A549 (cell line): Measurements from ENCODE around the gene CACNA1D. TPM values are rescaled to one million over a fixed set of nuclear protein-coding genes. Genes with fewer than 3 reads are reported as not detected.

Experiments
- ATAC-seq, 2 experiments: fragments of 200-7000 bp in 1 of 2; fragments of >200 bp in 1 of 2; cut with Nextera tagmentation in 1 of 2; cut with Tn5 transposase in 1 of 2; 3 replicates each; pipeline versions ENCODE4 v1.8.0 to v1.9.1; 2018 to 2020; ENCODE audit warnings: mild to moderate bottlenecking in 1 of 2, moderate library complexity in 1 of 2
- CTCF ChIA-PET: fragments of 300-600 bp; sonication (Branson Sonifier 250); formaldehyde crosslinking; extraction: SDS; loops from one replicate; lab custom pipeline; 2021; ENCODE audit warnings: antibody characterized with exemption, inconsistent platforms; lab: Yijun Ruan, JAX
- POLR2A ChIA-PET: fragments of 350-600 bp; formaldehyde crosslinking; extraction: SDS; loops from one replicate; lab custom pipeline; 2021; ENCODE audit warnings: antibody characterized with exemption, inconsistent platforms; lab: Yijun Ruan, JAX
- DNase-seq, 2 experiments: peaks; one replicate each; pipeline versions ENCODE4 v3.0.0 to v3.0.0-alpha.2; 2011 to 2016; ENCODE audit warnings: low read depth in 1 of 2, low spot score in 1 of 2
- FAIRE-seq: peaks from 2 replicates; lab custom pipeline; 2011; peaks lifted over from hg19 to GRCh38; lab: Jason Lieb, UNC
- H3K27ac ChIP-seq, 2 experiments: fragments of >200 bp; sonication (Bioruptor Twin); formaldehyde crosslinking; 3 replicates each; pipeline ENCODE4 v1.5.1; 2016 to 2017
- H3K4me1 ChIP-seq: fragments of >200 bp; sonication (Bioruptor Twin); formaldehyde crosslinking; 3 replicates; pipeline ENCODE4 v1.6.1; 2016
- H3K4me2 ChIP-seq: fragments of >200 bp; sonication (Bioruptor Twin); formaldehyde crosslinking; 3 replicates; pipeline ENCODE4 v1.6.1; 2016
- H3K4me3 ChIP-seq: fragments of >200 bp; sonication (Bioruptor Twin); formaldehyde crosslinking; 3 replicates; pipeline ENCODE4 v1.5.1; 2016
- H3K9me3 ChIP-seq: fragments of >200 bp; sonication (Bioruptor Twin); formaldehyde crosslinking; 3 replicates; pipeline ENCODE4 v1.6.1; 2016
- BHLHE40 ChIP-seq: IDR thresholded peaks from 2 replicates; pipeline ENCODE4 v1.6.1; 2012; ENCODE audit warnings: low read depth, low read length, inconsistent platforms
- CEBPB ChIP-seq, 2 experiments: fragments of >200 bp in 1 of 2; sonication (Bioruptor Twin) in 1 of 2; formaldehyde crosslinking in 1 of 2; IDR thresholded peaks; 2 replicates each; pipeline ENCODE4 v1.6.1; 2012 to 2016
- CHD2 ChIP-seq: fragments of 150-350 bp; IDR thresholded peaks from 2 replicates; pipeline ENCODE4 v1.6.1; 2014; ENCODE audit warnings: low read length; ENCODE audit not compliant: partially characterized antibody
- CHD4 ChIP-seq: fragments of 200-600 bp; sonication (generic); IDR thresholded peaks from 2 replicates; pipeline ENCODE4 v1.6.1; 2016; ENCODE audit warnings: antibody characterized with exemption, mild to moderate bottlenecking, borderline replicate concordance
- EHMT2 ChIP-seq: fragments of 200-600 bp; sonication (generic); IDR thresholded peaks from 2 replicates; pipeline ENCODE4 v1.6.1; 2016; ENCODE audit warnings: antibody characterized with exemption, low read depth, mild to moderate bottlenecking, moderate library complexity
- FOSL2 ChIP-seq, 2 experiments: fragments of 450-650 bp in 1 of 2; fragments of >200 bp in 1 of 2; sonication (Bioruptor Twin) in 1 of 2; formaldehyde crosslinking; IDR thresholded peaks; 2 replicates each; pipeline versions ENCODE4 v1.5.0 to v1.6.1; 2016 to 2020; ENCODE audit warnings: mild to moderate bottlenecking in 1 of 2, moderate library complexity in 1 of 2
- FOXS1 ChIP-seq: fragments of 250-450 bp; sonication (Bioruptor Pico); IDR thresholded peaks from 2 replicates; pipeline ENCODE4 v1.5.0; 2020; ENCODE audit warnings: mild to moderate bottlenecking, moderate library complexity
- GATA3 ChIP-seq: IDR thresholded peaks from 2 replicates; pipeline ENCODE4 v1.6.1; 2012; ENCODE audit warnings: borderline replicate concordance
- HEYL ChIP-seq: fragments of 250-450 bp; sonication (Bioruptor Pico); IDR thresholded peaks from 2 replicates; pipeline ENCODE4 v1.8.0; 2021; ENCODE audit warnings: mild to moderate bottlenecking, moderate library complexity
- HOXA7 ChIP-seq: fragments of 250-450 bp; sonication (Bioruptor Pico); IDR thresholded peaks from 2 replicates; pipeline ENCODE4 v1.5.0; 2020; ENCODE audit warnings: mild to moderate bottlenecking, moderate library complexity
- KDM1A ChIP-seq: fragments of 200-600 bp; sonication (generic); IDR thresholded peaks from 2 replicates; pipeline ENCODE4 v1.6.1; 2016; ENCODE audit warnings: low read depth, mild to moderate bottlenecking
- KDM5A ChIP-seq: fragments of 200-600 bp; sonication (generic); IDR thresholded peaks from 2 replicates; pipeline ENCODE4 v1.6.1; 2016; ENCODE audit warnings: antibody characterized with exemption, mild to moderate bottlenecking
- MAFK ChIP-seq: fragments of 450-650 bp; IDR thresholded peaks from 2 replicates; pipeline ENCODE4 v1.6.1; 2014; ENCODE audit not compliant: partially characterized antibody
- NR3C1 ChIP-seq: fragments of >200 bp; sonication (Bioruptor Twin); formaldehyde crosslinking; IDR thresholded peaks from 3 replicates; pipeline ENCODE4 v1.6.1; 2017
- PHF8 ChIP-seq: fragments of 200-600 bp; sonication (generic); IDR thresholded peaks from 2 replicates; pipeline ENCODE4 v1.6.1; 2016; ENCODE audit warnings: low read depth, mild to moderate bottlenecking, antibody characterized with exemption, moderate library complexity, borderline replicate concordance
- POLR2A ChIP-seq: IDR thresholded peaks from 2 replicates; pipeline ENCODE4 v1.6.1; 2012; ENCODE audit warnings: mild to moderate bottlenecking, low read length
- RARB ChIP-seq: fragments of 250-450 bp; sonication (Bioruptor Pico); IDR thresholded peaks from 2 replicates; pipeline ENCODE4 v1.8.0; 2021; ENCODE audit warnings: mild to moderate bottlenecking, moderate library complexity
- RFX5 ChIP-seq: fragments of 450-650 bp; IDR thresholded peaks from 2 replicates; pipeline ENCODE4 v1.7.1; 2014; ENCODE audit warnings: antibody characterized with exemption, mild to moderate bottlenecking, moderate library complexity
- SMC3 ChIP-seq: fragments of >200 bp; sonication (Bioruptor Twin); formaldehyde crosslinking; IDR thresholded peaks from 3 replicates; pipeline ENCODE4 v1.6.1; 2018; ENCODE audit warnings: inconsistent platforms
- TFCP2L1 ChIP-seq: fragments of 250-450 bp; sonication (Bioruptor Pico); IDR thresholded peaks from 2 replicates; pipeline ENCODE4 v1.5.0; 2021; ENCODE audit warnings: mild to moderate bottlenecking
- TP53 ChIP-seq: fragments of 250-450 bp; sonication (Bioruptor Pico); IDR thresholded peaks from 2 replicates; pipeline ENCODE4 v1.5.0; 2021; ENCODE audit warnings: mild to moderate bottlenecking, moderate library complexity
- ZNF302 ChIP-seq: fragments of 250-450 bp; sonication (Bioruptor Pico); IDR thresholded peaks from 2 replicates; pipeline ENCODE4 v1.9.0; 2021; ENCODE audit warnings: inconsistent platforms, mild to moderate bottlenecking, moderate library complexity
- ZSCAN20 ChIP-seq: fragments of 250-450 bp; sonication (Bioruptor Pico); IDR thresholded peaks from 2 replicates; pipeline ENCODE4 v1.8.0; 2022; ENCODE audit warnings: mild to moderate bottlenecking, moderate library complexity
- WGBS: methylation state at CpG from one replicate; pipeline ENCODE4 v1.1.6; 2017; ENCODE audit errors: missing lambda C conversion rate; 5-methylcytosine and 5-hydroxymethylcytosine counted together
- polyA plus RNA-seq, 4 experiments: library from polyadenylated mRNA; depleted of rRNA in 3 of 4; stranded (reverse); fragments of >200 nt; fragmentation: RNase III in 1 of 4; extraction: RNeasy Plus Mini Kit Qiagen cat#74134 plus additional on column Dnase treatment in 1 of 4; gene quantifications; 2 replicates in 3 of 4; 3 replicates in 1 of 4; pipeline ENCODE4 v1.2.3, GENCODE V29; 2011 to 2017
- TF ChIP-seq, protein P1 (sequence below): fragments of >200 bp; sonication (Bioruptor Twin); formaldehyde crosslinking; IDR thresholded peaks from 3 replicates; pipeline ENCODE4 v1.6.1; 2016
- TF ChIP-seq, protein P2 (sequence below): IDR thresholded peaks from 2 replicates; pipeline ENCODE4 v1.6.1; 2012
- TF ChIP-seq, protein P3 (sequence below): fragments of >200 bp; sonication (Bioruptor Twin); formaldehyde crosslinking; IDR thresholded peaks from 2 replicates; pipeline ENCODE4 v1.6.1; 2016
- TF ChIP-seq, protein P4 (sequence below): fragments of 200-600 bp; sonication (generic); IDR thresholded peaks from 2 replicates; pipeline ENCODE4 v1.6.1; 2016; ENCODE audit warnings: antibody characterized with exemption, mild to moderate bottlenecking, moderate library complexity
- TF ChIP-seq, protein P5 (sequence below): fragments of 450-650 bp; IDR thresholded peaks from 2 replicates; pipeline ENCODE4 v1.6.1; 2014; ENCODE audit warnings: antibody characterized with exemption
- TF ChIP-seq, protein P6 (sequence below): fragments of 250-450 bp; sonication (Bioruptor Pico); IDR thresholded peaks from 2 replicates; pipeline ENCODE4 v1.5.0; 2020; ENCODE audit warnings: low read depth, mild to moderate bottlenecking, moderate library complexity

Gene CACNA1D
- polyA plus RNA-seq, 2 of the 4 experiments (the other 2 are of a cell fraction), result 1.1 to 10.7 TPM

DNA sequence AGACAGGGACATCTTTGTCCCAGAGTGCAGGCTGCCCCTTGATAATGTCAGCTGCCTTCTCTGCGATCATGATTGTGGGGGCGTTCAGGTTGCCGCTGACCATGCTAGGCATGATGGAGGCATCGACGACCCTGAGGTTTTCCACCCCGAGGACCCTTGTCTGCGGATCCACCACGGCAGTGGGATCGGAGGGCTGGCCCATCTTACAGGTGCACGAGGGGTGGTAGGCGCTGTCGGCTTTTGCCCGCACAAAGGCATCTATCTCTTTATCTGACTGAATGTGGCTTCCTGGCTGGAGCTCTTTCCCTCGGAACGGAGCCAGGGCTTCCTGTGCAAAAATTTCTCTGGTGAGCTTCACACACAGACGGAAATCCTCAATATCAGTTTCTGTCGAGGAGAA is 323.4 kb downstream of the CACNA1D start:
- ATAC-seq, result no peak
- WGBS, result 90% methylated on average over 10 of the region's 17 CpGs
- ChIA-PET CTCF (no interaction called here), POLR2A (no interaction called here)
- Histone ChIP-seq H3K9me3 (no peaks in the 10 kb centered on the region), H3K4me1 (no peaks in the 10 kb centered on the region), H3K27ac (no peak overlapping the region), H3K4me2 (no peak overlapping the region), H3K4me3 (no peak overlapping the region)
- no peak for FAIRE-seq
- TF ChIP-seq TP53 (no peak), RARB (CRISPR knock-in tag) (no peak), MAFK (no peak), KDM1A (no peak), TFCP2L1 (no peak), ZNF302 (CRISPR knock-in tag) (no peak), POLR2A (no peak), HOXA7 (CRISPR knock-in tag) (no peak), EHMT2 (no peak), CHD4 (no peak), CEBPB (IDR thresholded peaks at IDR 0.05) (no peak), ZSCAN20 (no peak), PHF8 (no peak), RFX5 (no peak)
- TF ChIP-seq, protein P1, sequence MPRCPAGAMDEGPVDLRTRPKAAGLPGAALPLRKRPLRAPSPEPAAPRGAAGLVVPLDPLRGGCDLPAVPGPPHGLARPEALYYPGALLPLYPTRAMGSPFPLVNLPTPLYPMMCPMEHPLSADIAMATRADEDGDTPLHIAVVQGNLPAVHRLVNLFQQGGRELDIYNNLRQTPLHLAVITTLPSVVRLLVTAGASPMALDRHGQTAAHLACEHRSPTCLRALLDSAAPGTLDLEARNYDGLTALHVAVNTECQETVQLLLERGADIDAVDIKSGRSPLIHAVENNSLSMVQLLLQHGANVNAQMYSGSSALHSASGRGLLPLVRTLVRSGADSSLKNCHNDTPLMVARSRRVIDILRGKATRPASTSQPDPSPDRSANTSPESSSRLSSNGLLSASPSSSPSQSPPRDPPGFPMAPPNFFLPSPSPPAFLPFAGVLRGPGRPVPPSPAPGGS, result no peak
- TF ChIP-seq, protein P2, sequence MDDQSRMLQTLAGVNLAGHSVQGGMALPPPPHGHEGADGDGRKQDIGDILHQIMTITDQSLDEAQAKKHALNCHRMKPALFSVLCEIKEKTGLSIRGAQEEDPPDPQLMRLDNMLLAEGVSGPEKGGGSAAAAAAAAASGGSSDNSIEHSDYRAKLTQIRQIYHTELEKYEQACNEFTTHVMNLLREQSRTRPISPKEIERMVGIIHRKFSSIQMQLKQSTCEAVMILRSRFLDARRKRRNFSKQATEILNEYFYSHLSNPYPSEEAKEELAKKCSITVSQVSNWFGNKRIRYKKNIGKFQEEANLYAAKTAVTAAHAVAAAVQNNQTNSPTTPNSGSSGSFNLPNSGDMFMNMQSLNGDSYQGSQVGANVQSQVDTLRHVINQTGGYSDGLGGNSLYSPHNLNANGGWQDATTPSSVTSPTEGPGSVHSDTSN, result no peak
- TF ChIP-seq, protein P3, sequence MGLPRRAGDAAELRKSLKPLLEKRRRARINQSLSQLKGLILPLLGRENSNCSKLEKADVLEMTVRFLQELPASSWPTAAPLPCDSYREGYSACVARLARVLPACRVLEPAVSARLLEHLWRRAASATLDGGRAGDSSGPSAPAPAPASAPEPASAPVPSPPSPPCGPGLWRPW, result no peak
- DNase-seq, result no peak

DNA sequence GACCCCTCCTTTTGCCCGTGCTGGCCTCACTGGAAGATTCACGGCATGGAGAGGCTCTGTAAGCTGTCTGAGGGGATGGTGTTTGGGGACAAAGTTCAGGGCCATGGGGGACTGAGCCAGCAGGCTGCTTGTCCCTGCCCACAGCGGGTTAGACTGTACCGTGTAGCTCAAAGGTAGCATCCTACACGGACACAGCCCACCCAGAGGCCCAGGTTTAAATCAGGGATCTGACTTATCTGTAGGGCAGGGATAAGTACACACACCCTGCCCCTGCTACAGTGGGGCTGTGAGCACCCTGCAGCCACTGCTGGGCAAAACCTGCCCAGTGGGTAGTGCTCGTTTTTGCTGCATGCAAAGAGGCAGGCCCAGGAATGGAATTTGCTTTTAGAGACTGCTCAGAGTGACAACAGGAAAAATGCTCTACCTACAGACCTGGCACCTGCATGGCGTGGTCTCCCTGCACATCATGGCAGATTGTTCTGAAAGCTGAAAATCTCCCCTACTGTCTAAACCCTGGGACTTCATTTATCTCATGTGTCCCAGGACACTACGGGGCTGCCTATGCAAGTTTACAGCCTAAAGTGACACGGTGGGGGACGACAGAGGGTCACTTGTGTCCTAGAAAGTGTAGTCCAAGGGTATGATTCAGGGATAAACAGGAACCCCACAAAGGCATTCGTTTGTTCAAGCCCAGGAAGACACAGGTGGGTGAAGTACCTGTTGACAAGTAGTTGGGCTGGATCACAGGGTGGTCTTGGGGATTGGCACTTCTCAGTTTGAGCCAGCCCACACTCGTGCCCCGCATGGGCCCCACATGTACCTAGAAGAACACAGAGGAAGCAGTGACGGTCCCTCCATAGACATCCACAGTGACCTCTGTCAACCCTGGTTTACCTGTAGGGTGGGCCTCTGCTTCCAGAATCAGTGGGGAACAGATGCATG is 324.1 kb downstream of the CACNA1D start:
- no peaks in the 10 kb centered on the region for H3K4me1 ChIP-seq
- CTCF ChIA-PET, result no interaction called here
- DNase-seq, result no peak
- FAIRE-seq, result no peak
- no peak overlapping the region for H3K27ac ChIP-seq
- H3K4me2 ChIP-seq, result no peak overlapping the region
- no peak overlapping the region for H3K4me3 ChIP-seq
- no peaks in the 10 kb centered on the region for H3K9me3 ChIP-seq
- no peak for ATAC-seq
- POLR2A ChIA-PET, result no interaction called here
- 75% methylated on average over 10 of the region's 14 CpGs for WGBS
- TF ChIP-seq RFX5 (no peak), GATA3 (no peak), FOXS1 (no peak), NR3C1 (no peak), HEYL (no peak), PHF8 (no peak), ZNF302 (CRISPR knock-in tag) (no peak), KDM5A (no peak), SMC3 (no peak), CHD2 (no peak), RARB (CRISPR knock-in tag) (no peak), FOSL2 (IDR thresholded peaks at IDR 0.05) (no peak), FOSL2 (CRISPR knock-in tag; IDR thresholded peaks at IDR 0.05) (no peak), BHLHE40 (no peak)
- TF ChIP-seq, protein P4, sequence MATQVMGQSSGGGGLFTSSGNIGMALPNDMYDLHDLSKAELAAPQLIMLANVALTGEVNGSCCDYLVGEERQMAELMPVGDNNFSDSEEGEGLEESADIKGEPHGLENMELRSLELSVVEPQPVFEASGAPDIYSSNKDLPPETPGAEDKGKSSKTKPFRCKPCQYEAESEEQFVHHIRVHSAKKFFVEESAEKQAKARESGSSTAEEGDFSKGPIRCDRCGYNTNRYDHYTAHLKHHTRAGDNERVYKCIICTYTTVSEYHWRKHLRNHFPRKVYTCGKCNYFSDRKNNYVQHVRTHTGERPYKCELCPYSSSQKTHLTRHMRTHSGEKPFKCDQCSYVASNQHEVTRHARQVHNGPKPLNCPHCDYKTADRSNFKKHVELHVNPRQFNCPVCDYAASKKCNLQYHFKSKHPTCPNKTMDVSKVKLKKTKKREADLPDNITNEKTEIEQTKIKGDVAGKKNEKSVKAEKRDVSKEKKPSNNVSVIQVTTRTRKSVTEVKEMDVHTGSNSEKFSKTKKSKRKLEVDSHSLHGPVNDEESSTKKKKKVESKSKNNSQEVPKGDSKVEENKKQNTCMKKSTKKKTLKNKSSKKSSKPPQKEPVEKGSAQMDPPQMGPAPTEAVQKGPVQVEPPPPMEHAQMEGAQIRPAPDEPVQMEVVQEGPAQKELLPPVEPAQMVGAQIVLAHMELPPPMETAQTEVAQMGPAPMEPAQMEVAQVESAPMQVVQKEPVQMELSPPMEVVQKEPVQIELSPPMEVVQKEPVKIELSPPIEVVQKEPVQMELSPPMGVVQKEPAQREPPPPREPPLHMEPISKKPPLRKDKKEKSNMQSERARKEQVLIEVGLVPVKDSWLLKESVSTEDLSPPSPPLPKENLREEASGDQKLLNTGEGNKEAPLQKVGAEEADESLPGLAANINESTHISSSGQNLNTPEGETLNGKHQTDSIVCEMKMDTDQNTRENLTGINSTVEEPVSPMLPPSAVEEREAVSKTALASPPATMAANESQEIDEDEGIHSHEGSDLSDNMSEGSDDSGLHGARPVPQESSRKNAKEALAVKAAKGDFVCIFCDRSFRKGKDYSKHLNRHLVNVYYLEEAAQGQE, result no peak
- TF ChIP-seq, protein P2, result no peak
- TF ChIP-seq, protein P5, sequence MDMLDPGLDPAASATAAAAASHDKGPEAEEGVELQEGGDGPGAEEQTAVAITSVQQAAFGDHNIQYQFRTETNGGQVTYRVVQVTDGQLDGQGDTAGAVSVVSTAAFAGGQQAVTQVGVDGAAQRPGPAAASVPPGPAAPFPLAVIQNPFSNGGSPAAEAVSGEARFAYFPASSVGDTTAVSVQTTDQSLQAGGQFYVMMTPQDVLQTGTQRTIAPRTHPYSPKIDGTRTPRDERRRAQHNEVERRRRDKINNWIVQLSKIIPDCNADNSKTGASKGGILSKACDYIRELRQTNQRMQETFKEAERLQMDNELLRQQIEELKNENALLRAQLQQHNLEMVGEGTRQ, result no peak
- TF ChIP-seq, protein P6, sequence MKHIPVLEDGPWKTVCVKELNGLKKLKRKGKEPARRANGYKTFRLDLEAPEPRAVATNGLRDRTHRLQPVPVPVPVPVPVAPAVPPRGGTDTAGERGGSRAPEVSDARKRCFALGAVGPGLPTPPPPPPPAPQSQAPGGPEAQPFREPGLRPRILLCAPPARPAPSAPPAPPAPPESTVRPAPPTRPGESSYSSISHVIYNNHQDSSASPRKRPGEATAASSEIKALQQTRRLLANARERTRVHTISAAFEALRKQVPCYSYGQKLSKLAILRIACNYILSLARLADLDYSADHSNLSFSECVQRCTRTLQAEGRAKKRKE (CRISPR knock-in tag), result no peak
